GM12891 (cell line): Measurements from ENCODE around the gene PCSK5.

Experiments
- POLR2A ChIP-seq: IDR thresholded peaks from 2 replicates; pipeline ENCODE4 v1.6.1; 2011; ENCODE audit warnings: low read depth, low read length, control low read depth
- POLR2AphosphoS5 ChIP-seq: IDR thresholded peaks from 2 replicates; pipeline ENCODE4 v1.6.1; 2011; ENCODE audit warnings: low read depth, low read length, control low read depth
- POU2F2 ChIP-seq: IDR thresholded peaks from 2 replicates; pipeline ENCODE4 v1.6.1; 2011; ENCODE audit warnings: low read depth, mild to moderate bottlenecking, control low read depth, low read length, moderate library complexity
- SPI1 ChIP-seq: IDR thresholded peaks from 2 replicates; pipeline ENCODE4 v1.6.1; 2011; ENCODE audit warnings: low read depth, low read length, control low read depth
- TAF1 ChIP-seq: IDR thresholded peaks from 2 replicates; pipeline ENCODE4 v1.6.1; 2011; ENCODE audit warnings: low read depth, low read length, control low read depth

GRCh38 chr9:75878488-75878860 lies 12.0 kb upstream of the PCSK5 start:
- TF ChIP-seq POLR2AphosphoS5 (no peak), POLR2A (no peak), TAF1 (no peak), POU2F2 (no peak), SPI1 (no peak)
